SU-DHL-6 (cell line): Measurements from ENCODE around the gene PLEK2.

Source experiments
- H2AFZ ChIP-seq: fragments of 200-600 bp; sonication (generic); 2 replicates; pipeline ENCODE4 v1.6.1; 2014; ENCODE audit warnings: low read depth, mild to moderate bottlenecking, moderate library complexity, mixed read lengths, antibody characterized with exemption, low read length; ENCODE audit not compliant: severe bottlenecking
- H3F3A ChIP-seq: fragments of 200-600 bp; shearing (Covaris generic); 2 replicates; pipeline ENCODE4 v1.6.0; 2016; ENCODE audit warnings: antibody characterized with exemption, mild to moderate bottlenecking; ENCODE audit not compliant: insufficient read depth
- H3K27ac ChIP-seq: fragments of 200-600 bp; sonication (generic); 2 replicates; pipeline ENCODE4 v1.5.1; 2016; ENCODE audit warnings: low read depth, mild to moderate bottlenecking, low read length, moderate library complexity, mixed read lengths
- H3K27me3 ChIP-seq: fragments of 200-600 bp; sonication (generic), shearing (Covaris generic); 2 replicates; pipeline ENCODE4 v1.6.0; 2014; ENCODE audit warnings: mild to moderate bottlenecking, low read length
- H3K36me3 ChIP-seq: fragments of 200-600 bp; sonication (generic); 2 replicates; pipeline ENCODE4 v1.6.1; 2014; ENCODE audit warnings: mild to moderate bottlenecking, low read length, mixed read lengths
- H3K4me2 ChIP-seq: fragments of 300-600, 200-600 bp; shearing (Covaris generic), sonication (generic); 2 replicates; pipeline ENCODE4 v1.6.0; 2014; ENCODE audit warnings: low read length, low read depth, mild to moderate bottlenecking; ENCODE audit not compliant: poor library complexity, severe bottlenecking
- H3K4me3 ChIP-seq: fragments of 200-600 bp; sonication (generic); 2 replicates; pipeline ENCODE4 v1.5.1; 2014; ENCODE audit warnings: antibody characterized with exemption, low read length, mild to moderate bottlenecking, mixed read lengths; ENCODE audit not compliant: insufficient read depth, poor library complexity, severe bottlenecking
- H3K79me2 ChIP-seq: fragments of 200-600 bp; sonication (generic); 2 replicates; pipeline ENCODE4 v1.6.1; 2014; ENCODE audit warnings: mild to moderate bottlenecking, low read length, moderate library complexity; ENCODE audit not compliant: insufficient read depth
- H3K9ac ChIP-seq: fragments of 200-600 bp; sonication (generic); 2 replicates; pipeline ENCODE4 v1.7.0; 2014; ENCODE audit warnings: mild to moderate bottlenecking, low read length
- H3K9me2 ChIP-seq: fragments of 200-600 bp; sonication (generic); replicated peaks from 2 replicates; pipeline ENCODE4 v1.6.1; 2014; ENCODE audit warnings: low read length; ENCODE audit not compliant: insufficient read depth
- H3K9me3 ChIP-seq: fragments of 200-600 bp; sonication (generic); 2 replicates; pipeline ENCODE4 v1.6.1; 2014; ENCODE audit warnings: low read length, mixed read lengths; ENCODE audit not compliant: insufficient read depth
- H4K20me1 ChIP-seq: fragments of 200-600 bp; sonication (generic); 2 replicates; pipeline ENCODE4 v1.6.1; 2014; ENCODE audit warnings: low read depth, mild to moderate bottlenecking, antibody characterized with exemption, low read length, moderate library complexity, mixed read lengths
- CTCF ChIP-seq: fragments of 200-600 bp; sonication (generic); IDR thresholded peaks from one replicate; pipeline ENCODE4 v1.5.1; 2017; ENCODE audit warnings: antibody characterized with exemption, mild to moderate bottlenecking, low read length, moderate library complexity; ENCODE audit not compliant: insufficient read depth, poor library complexity, severe bottlenecking
- EZH2phosphoT487 ChIP-seq: fragments of 200-600 bp; sonication (generic), shearing (Covaris generic); conservative IDR thresholded peaks from 2 replicates; pipeline ENCODE4 v1.6.1; 2018; ENCODE audit warnings: mild to moderate bottlenecking, antibody characterized with exemption, low read length, moderate library complexity, mixed read lengths

PLEK2 gene

GRCh38 chr14:67411820-67412421 is at the start of gene PLEK2:
Gene PLEK2 (minus strand): TSS chr14:67412165. CDS start chr14:67412059, 106 bp downstream.
- H3K79me2 ChIP-seq: no peaks in the 10 kb centered on the region
- no peak within 1 kb of the TSS for H3K4me2 ChIP-seq
- no peak within 1 kb of the TSS for H3K9ac ChIP-seq
- no peak within 1 kb of the TSS for H3K4me3 ChIP-seq
- H2AFZ ChIP-seq: no peak within 1 kb of the TSS
- H3K27ac ChIP-seq: no peak within 1 kb of the TSS
- H3K36me3 ChIP-seq: no peaks in the 10 kb centered on the region
- H3K27me3 ChIP-seq: no peaks in the 10 kb centered on the region
- H3K9me3 ChIP-seq: no peaks in the 10 kb centered on the region
- no peaks in the 10 kb centered on the region for H4K20me1 ChIP-seq
- H3F3A ChIP-seq: no peaks in the 10 kb centered on the region
- no peaks in the 10 kb centered on the region for H3K9me2 ChIP-seq
- no peak for TF ChIP-seq EZH2phosphoT487
- TF ChIP-seq CTCF: no peak

DNA sequence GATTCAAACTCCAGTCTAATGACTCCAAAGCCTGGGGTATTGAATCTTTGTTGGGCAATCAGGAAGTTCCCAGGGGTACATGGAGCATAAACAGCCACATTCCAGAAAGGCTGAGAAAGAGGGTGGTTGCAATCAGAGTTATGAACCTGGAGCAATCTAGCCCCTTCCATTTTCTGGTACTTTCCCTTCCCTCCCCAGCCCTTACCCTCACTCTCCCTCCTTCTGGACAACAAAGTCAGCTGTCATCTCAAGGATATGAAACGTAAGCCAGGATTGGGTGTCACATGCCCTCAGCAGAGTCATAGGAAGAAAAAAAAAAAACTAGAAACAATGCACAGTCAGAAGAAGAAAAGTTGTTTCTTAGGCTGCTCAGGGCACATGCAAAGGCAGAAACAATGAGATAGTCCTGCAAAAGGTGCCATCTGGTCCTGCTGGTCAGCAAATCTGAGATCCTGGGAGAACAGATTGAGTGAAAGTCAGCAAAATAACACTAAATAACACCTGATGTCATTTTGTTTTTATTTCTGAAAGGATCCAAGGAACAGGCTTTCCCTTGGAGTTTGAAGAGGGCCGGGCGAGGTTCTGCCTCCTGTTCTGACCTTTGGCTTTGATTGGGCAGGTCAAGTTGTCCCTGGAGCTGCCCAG is 49.5 kb upstream of the PLEK2 start:
- Histone ChIP-seq H3K4me3 (no peak overlapping the region), H3K9ac (no peak overlapping the region), H3K9me3 (peaks cover 4% of the 10 kb centered on the region; the same call in 1 of the 2 replicates), H3K79me2 (no peaks in the 10 kb centered on the region), H3F3A (no peaks in the 10 kb centered on the region), H3K9me2 (no peaks in the 10 kb centered on the region), H3K4me2 (no peak overlapping the region), H3K27me3 (no peaks in the 10 kb centered on the region), H3K27ac (no peak overlapping the region), H2AFZ (no peak overlapping the region), H4K20me1 (no peaks in the 10 kb centered on the region), H3K36me3 (no peaks in the 10 kb centered on the region)
- TF ChIP-seq CTCF (no peak), EZH2phosphoT487 (no peak)

DNA sequence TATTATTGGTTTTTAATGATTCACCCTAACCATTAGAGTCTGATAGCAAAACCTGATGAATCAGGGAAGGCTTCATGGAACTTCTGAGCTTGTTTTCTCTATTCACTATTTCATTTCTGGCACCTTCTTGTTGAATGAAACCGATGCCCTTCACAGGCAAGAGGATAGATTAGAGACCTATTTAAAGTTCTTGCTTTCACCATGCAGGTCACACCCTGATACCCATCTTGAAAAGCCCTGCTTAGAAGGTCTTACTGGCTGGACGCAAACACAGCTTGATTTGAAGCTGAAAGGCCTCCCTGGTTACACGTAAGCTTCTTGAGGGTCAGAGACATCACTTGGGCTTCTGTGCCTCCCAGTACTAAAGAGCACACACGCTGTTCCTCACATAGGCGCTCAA is 47.4 kb upstream of the PLEK2 start:
- no peak overlapping the region for H3K27ac ChIP-seq
- no peaks in the 10 kb centered on the region for H3F3A ChIP-seq
- H3K79me2 ChIP-seq: no peaks in the 10 kb centered on the region
- H2AFZ ChIP-seq: no peak overlapping the region
- peaks cover 4% of the 10 kb centered on the region; the same call in 1 of the 2 replicates for H3K9me3 ChIP-seq
- no peaks in the 10 kb centered on the region for H3K27me3 ChIP-seq
- H3K9ac ChIP-seq: no peak overlapping the region
- no peak overlapping the region for H3K4me2 ChIP-seq
- no peaks in the 10 kb centered on the region for H3K36me3 ChIP-seq
- H3K9me2 ChIP-seq: no peaks in the 10 kb centered on the region
- H4K20me1 ChIP-seq: no peaks in the 10 kb centered on the region
- TF ChIP-seq EZH2phosphoT487: no peak
- no peak for TF ChIP-seq CTCF
- no peak overlapping the region for H3K4me3 ChIP-seq
